Activated CD4-positive, alpha-beta T cell treated with anti-CD3 and anti-CD28 coated beads, Interleukin-2, amount 10 ng/mL, durations not matched to agents 24 days and 14 days (primary cell): Measurements from ENCODE around the gene TSPYL1. TPM values are rescaled to one million over a fixed set of nuclear protein-coding genes. Genes with fewer than 3 reads are reported as not detected.

Source experiments
- DNase-seq: peaks from one replicate; pipeline ENCODE4 v3.0.0; 2022
- H3K27ac Mint-ChIP-seq: one replicate; pipeline ENCODE4 v1.8.0; 2022; ENCODE audit warnings: mild to moderate bottlenecking, mixed read lengths
- H3K27me3 Mint-ChIP-seq: one replicate; pipeline ENCODE4 v1.8.0; 2022; ENCODE audit warnings: mixed read lengths
- H3K36me3 Mint-ChIP-seq: one replicate; pipeline ENCODE4 v1.8.0; 2022; ENCODE audit warnings: low read depth, mild to moderate bottlenecking, mixed read lengths
- H3K4me1 Mint-ChIP-seq: one replicate; pipeline ENCODE4 v1.8.0; 2021; ENCODE audit warnings: mixed read lengths
- H3K4me3 Mint-ChIP-seq: one replicate; pipeline ENCODE4 v1.8.0; 2022; ENCODE audit warnings: mild to moderate bottlenecking, moderate library complexity, mixed read lengths
- H3K9me3 Mint-ChIP-seq: one replicate; pipeline ENCODE4 v1.8.0; 2021; ENCODE audit warnings: mixed read lengths
- intact Hi-C: fragments of 100-400 bp; cut with micrococcal nuclease; formaldehyde crosslinking; loops from one replicate; pipeline ENCODE4 v1.15.1; 2023
- total RNA-seq: library from RNA; stranded (reverse); gene quantifications from 2 replicates; pipeline ENCODE4 v1.2.3, GENCODE V29; 2022

The TSPYL1 gene
- total RNA-seq, 1 donor from 2014 or later: 39.1 TPM

- intact Hi-C loops: no loop called here
- peaks cover 5% of the 10 kb centered on the region for H3K36me3 Mint-ChIP-seq
- H3K27ac Mint-ChIP-seq: no peak overlapping the region
- no peak for DNase-seq
- H3K4me1 Mint-ChIP-seq: peaks cover 1% of the 10 kb centered on the region
- no peaks in the 10 kb centered on the region for H3K9me3 Mint-ChIP-seq
- H3K27me3 Mint-ChIP-seq: no peaks in the 10 kb centered on the region
- no peak overlapping the region for H3K4me3 Mint-ChIP-seq
Measured at GRCh38 chr6:116244284-116244683, 35.4 kb downstream of the TSPYL1 start.

DNA sequence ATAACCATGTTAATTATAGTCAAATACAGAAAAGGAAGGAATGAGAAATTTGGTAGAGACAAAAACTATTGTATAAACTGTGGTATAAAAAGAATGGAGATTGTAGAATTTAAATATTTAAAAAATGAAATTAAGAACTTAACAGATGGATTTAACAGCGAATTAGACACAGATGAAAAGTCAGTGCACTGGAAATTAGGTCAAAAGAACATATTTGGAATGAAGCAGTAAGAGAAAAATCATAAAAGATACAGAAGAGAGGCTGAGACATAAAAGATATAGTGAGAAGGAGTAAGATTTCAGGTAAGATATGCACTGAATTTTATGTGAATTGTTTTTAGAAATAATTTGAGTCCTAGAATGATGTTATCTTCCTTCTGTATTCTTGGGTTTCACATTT, 39.9 kb downstream of the TSPYL1 start:
- H3K36me3 Mint-ChIP-seq: peaks cover 1% of the 10 kb centered on the region
- H3K9me3 Mint-ChIP-seq: no peaks in the 10 kb centered on the region
- H3K27ac Mint-ChIP-seq: no peak overlapping the region
- H3K27me3 Mint-ChIP-seq: no peaks in the 10 kb centered on the region
- no peak overlapping the region for H3K4me3 Mint-ChIP-seq
- H3K4me1 Mint-ChIP-seq: no peaks in the 10 kb centered on the region
- intact Hi-C loops: no loop called here
- no peak for DNase-seq

DNA sequence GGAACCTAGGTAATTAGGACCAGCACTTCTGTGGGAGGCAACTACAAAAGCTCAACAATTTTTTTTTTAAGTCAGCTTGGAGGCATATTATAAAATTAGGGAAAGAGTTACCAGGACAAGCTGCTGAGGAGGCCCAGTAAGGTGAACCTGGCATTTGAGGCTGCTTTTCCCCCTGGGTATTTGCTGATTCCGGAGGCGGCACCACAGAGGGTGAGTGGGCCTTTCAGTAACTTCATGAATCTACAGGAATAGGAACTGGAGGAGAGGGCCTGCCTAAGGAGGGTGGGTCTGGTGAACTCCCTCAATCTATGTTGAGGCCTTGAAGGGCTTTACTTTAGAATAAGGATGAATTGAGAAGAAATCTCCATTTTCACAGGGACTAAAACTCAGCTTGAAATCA, 40.5 kb downstream of the TSPYL1 start:
- Mint-ChIP-seq H3K36me3 (peaks cover 1% of the 10 kb centered on the region), H3K4me1 (no peaks in the 10 kb centered on the region), H3K27me3 (no peaks in the 10 kb centered on the region), H3K27ac (no peak overlapping the region), H3K9me3 (no peaks in the 10 kb centered on the region), H3K4me3 (no peak overlapping the region)
- DNase-seq: no peak
- intact Hi-C loops: no loop called here

DNA sequence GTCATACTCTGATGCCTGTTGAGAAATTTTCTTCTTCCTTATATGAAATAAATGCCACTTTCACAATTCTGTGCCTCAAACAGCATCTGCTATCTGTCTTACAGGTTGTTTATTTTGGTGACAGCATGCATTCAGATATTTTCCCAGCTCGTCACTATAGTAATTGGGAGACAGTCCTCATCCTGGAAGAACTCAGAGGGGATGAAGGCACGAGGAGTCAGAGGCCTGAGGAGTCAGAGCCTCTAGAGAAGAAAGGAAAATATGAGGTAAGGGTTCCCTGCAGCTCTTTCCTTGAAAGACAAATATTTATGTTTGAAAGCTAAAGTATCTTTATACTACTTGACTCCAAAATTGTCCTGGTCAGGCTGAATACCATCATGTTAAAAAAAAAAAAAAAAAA, 41.6 kb downstream of the TSPYL1 start:
- Mint-ChIP-seq H3K27ac (no peak overlapping the region), H3K4me3 (no peak overlapping the region)

DNA sequence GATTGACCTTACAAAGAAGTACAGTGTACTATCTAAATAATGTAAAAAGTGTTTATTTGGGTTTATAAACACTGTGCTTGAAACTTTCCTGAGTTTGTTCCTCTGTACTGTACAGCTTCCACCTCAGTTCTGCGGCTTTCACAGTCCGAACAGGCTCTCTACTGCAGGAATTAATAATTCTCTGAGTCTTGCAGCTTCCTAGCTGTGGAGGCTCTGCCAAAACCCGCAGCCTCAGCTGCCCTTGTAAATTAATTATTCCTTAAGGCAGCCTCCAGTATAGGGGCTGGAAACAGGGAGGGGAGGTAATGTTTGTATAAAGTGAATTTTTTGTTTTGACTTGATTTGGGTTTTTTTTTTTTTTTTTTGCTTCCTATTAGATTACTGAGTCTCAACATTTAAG, 45.0 kb downstream of the TSPYL1 start:
- DNase-seq: no peak
- intact Hi-C loops: no loop called here
- H3K27ac Mint-ChIP-seq: no peak overlapping the region
- H3K4me3 Mint-ChIP-seq: no peak overlapping the region
- no peaks in the 10 kb centered on the region for H3K9me3 Mint-ChIP-seq
- H3K36me3 Mint-ChIP-seq: peaks cover 1% of the 10 kb centered on the region
- H3K4me1 Mint-ChIP-seq: no peaks in the 10 kb centered on the region
- no peaks in the 10 kb centered on the region for H3K27me3 Mint-ChIP-seq

More for the DNA sequence above, 41.6 kb downstream of the TSPYL1 start:
- DNase-seq: no peak
- Mint-ChIP-seq H3K9me3 (no peaks in the 10 kb centered on the region), H3K27me3 (no peaks in the 10 kb centered on the region), H3K36me3 (peaks cover 1% of the 10 kb centered on the region), H3K4me1 (no peaks in the 10 kb centered on the region)
- intact Hi-C loops: no loop called here

DNA sequence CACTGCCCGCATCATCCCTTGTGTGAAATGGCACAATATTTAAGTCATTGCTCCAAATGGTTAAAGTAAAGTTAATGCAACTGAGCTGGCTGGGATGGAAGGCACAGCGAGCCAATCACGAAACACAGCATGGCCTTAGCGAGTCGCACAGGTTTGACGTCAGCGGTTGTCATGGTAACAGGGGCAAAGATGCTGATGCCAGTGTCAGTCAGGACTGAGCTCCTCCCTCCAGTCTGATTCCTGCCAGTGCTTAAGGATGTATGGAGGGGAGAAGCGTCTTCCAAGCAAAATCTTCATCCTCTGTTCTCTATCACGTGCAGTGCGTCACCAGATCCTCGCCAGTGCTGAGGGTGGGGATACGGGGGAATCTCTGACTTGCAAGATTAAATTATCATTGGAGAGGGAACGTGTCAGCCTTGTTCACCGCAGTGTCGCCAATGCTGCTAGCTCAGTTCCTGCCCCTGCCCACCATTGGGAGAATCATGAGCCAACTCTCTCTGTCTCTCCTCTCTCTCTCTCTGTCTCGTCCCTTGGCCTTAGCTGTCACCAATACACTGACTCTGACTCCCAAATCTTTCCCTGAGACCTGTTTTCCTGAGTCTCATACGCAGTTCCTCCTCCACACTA, 50.3 kb downstream of the TSPYL1 start:
- Mint-ChIP-seq H3K36me3 (no peaks in the 10 kb centered on the region), H3K9me3 (no peaks in the 10 kb centered on the region), H3K4me3 (no peak overlapping the region), H3K4me1 (no peaks in the 10 kb centered on the region), H3K27me3 (no peaks in the 10 kb centered on the region), H3K27ac (no peak overlapping the region)
- intact Hi-C loops: no loop called here
- DNase-seq: peak; percentile 73

Other genes with a start within 250 kb of the TSPYL1 start
- gene FRK, start 219.0 kb downstream of the TSPYL1 start, total RNA-seq: not detected in 2 replicates
- gene NT5DC1, start 179.1 kb downstream of the TSPYL1 start, total RNA-seq: 38.1 and 38.9 TPM in 2 replicates
- gene COL10A1, start 153.8 kb downstream of the TSPYL1 start, total RNA-seq: not detected in 2 replicates
- gene TSPYL4, start 25.9 kb downstream of the TSPYL1 start, total RNA-seq: 22.1 and 22.2 TPM in 2 replicates
- gene DSE, start 91.0 kb upstream of the TSPYL1 start, total RNA-seq: 1.7 and 2.7 TPM in 2 replicates
- gene CALHM6, start 181.4 kb upstream of the TSPYL1 start, total RNA-seq: 24.8 and 30.7 TPM in 2 replicates
- gene CALHM5, start 231.7 kb upstream of the TSPYL1 start, total RNA-seq: not detected in 2 replicates